Vagina (tissue), 2 donors: ENCODE data around the gene SMARCA4.

ENCODE experiments used
- CTCF ChIP-seq, 3 experiments: fragments of 450-650 bp in 2 of 3; fragments of 200-600 bp in 1 of 3; sonication (generic) in 1 of 3; IDR thresholded peaks; one replicate each; pipeline ENCODE4 v1.5.1; 2017 to 2019; ENCODE audit warnings: antibody characterized with exemption in 3 of 3, mild to moderate bottlenecking in 2 of 3, moderate library complexity in 2 of 3
- POLR2A ChIP-seq, 2 donors: fragments of 450-650 bp; IDR thresholded peaks; one replicate each; pipeline ENCODE4 v1.6.1; 2017; ENCODE audit warnings: antibody characterized with exemption in 2 of 2, mild to moderate bottlenecking in 2 of 2, moderate library complexity in 2 of 2
- POLR2AphosphoS5 ChIP-seq, 2 donors: sonication (generic); formaldehyde crosslinking; IDR thresholded peaks; one replicate each; pipeline ENCODE4 v1.9.0; 2017; ENCODE audit warnings: antibody characterized with exemption in 2 of 2, mild to moderate bottlenecking in 2 of 2, low read depth in 1 of 2; ENCODE audit not compliant: insufficient read depth in 1 of 2

GRCh38 chr19:11018763-11019162 lies 57.9 kb downstream of the SMARCA4 start:
- TF ChIP-seq CTCF (IDR thresholded peaks at IDR 0.05), result no peak
- no peak for TF ChIP-seq POLR2A (IDR thresholded peaks at IDR 0.05)
- TF ChIP-seq POLR2AphosphoS5 (IDR thresholded peaks at IDR 0.05; ENCODE audit: insufficient read depth in 1 of 2, low read depth in 1 of 2), result no peak
